Lower leg skin (tissue), 3 donors: Measurements from ENCODE around the gene FCSK.

Source experiments
- POLR2A ChIP-seq, 2 donors: fragments of 450-650 bp; IDR thresholded peaks; one replicate each; pipeline ENCODE4 v1.6.1; 2016 to 2017; ENCODE audit warnings: antibody characterized with exemption in 2 of 2, mild to moderate bottlenecking in 1 of 2, moderate library complexity in 1 of 2
- TF ChIP-seq, protein P1 (sequence below), 3 donors: fragments of 450-650 bp; IDR thresholded peaks; one replicate each; pipeline ENCODE4 v1.5.1; 2016; ENCODE audit warnings: antibody characterized with exemption in 3 of 3, mild to moderate bottlenecking in 3 of 3, moderate library complexity in 2 of 3

GRCh38 chr16:70437017-70437581 lies 17.3 kb upstream of the FCSK start:
- TF ChIP-seq, protein P1, sequence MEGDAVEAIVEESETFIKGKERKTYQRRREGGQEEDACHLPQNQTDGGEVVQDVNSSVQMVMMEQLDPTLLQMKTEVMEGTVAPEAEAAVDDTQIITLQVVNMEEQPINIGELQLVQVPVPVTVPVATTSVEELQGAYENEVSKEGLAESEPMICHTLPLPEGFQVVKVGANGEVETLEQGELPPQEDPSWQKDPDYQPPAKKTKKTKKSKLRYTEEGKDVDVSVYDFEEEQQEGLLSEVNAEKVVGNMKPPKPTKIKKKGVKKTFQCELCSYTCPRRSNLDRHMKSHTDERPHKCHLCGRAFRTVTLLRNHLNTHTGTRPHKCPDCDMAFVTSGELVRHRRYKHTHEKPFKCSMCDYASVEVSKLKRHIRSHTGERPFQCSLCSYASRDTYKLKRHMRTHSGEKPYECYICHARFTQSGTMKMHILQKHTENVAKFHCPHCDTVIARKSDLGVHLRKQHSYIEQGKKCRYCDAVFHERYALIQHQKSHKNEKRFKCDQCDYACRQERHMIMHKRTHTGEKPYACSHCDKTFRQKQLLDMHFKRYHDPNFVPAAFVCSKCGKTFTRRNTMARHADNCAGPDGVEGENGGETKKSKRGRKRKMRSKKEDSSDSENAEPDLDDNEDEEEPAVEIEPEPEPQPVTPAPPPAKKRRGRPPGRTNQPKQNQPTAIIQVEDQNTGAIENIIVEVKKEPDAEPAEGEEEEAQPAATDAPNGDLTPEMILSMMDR (IDR thresholded peaks at IDR 0.05), result no peak
- no peak for TF ChIP-seq POLR2A (IDR thresholded peaks at IDR 0.05)
